GM10847 (cell line): Measurements from ENCODE around the gene OR10A6.

Source experiments
- POLR2A ChIP-seq: IDR thresholded peaks from 2 replicates; pipeline ENCODE4 v1.6.1; 2011; ENCODE audit not compliant: insufficient read length; ENCODE audit errors: extremely low read depth

OR10A6 gene

GRCh38 chr11:7936615-7937014 is 5.5 kb upstream of the OR10A6 start:
- TF ChIP-seq POLR2A: no peak

GRCh38 chr11:7927635-7928034 is 3.4 kb downstream of the OR10A6 start:
- TF ChIP-seq POLR2A: no peak

GRCh38 chr11:7924536-7924935 is 6.5 kb downstream of the OR10A6 start:
- no peak for TF ChIP-seq POLR2A

- no peak for TF ChIP-seq POLR2A
These were observed 12.9 kb downstream of the OR10A6 start for GRCh38 chr11:7918141-7918540.

GRCh38 chr11:7911011-7911410 is 20.1 kb downstream of the OR10A6 start:
- no peak for TF ChIP-seq POLR2A

- no peak for TF ChIP-seq POLR2A
These were observed 20.7 kb downstream of the OR10A6 start for GRCh38 chr11:7910286-7910788.

GRCh38 chr11:7909585-7910285 is 21.3 kb downstream of the OR10A6 start:
- no peak for TF ChIP-seq POLR2A

GRCh38 chr11:7907121-7907520 is 23.9 kb downstream of the OR10A6 start:
- TF ChIP-seq POLR2A: no peak

- no peak for TF ChIP-seq POLR2A
These were observed 24.6 kb downstream of the OR10A6 start for GRCh38 chr11:7906481-7906880.

GRCh38 chr11:7905961-7906429 is 25.1 kb downstream of the OR10A6 start:
- TF ChIP-seq POLR2A: no peak

GRCh38 chr11:7905549-7905948 is 25.5 kb downstream of the OR10A6 start:
- no peak for TF ChIP-seq POLR2A

GRCh38 chr11:7904917-7905316 is 26.2 kb downstream of the OR10A6 start:
- no peak for TF ChIP-seq POLR2A

GRCh38 chr11:7903940-7904339 is 27.1 kb downstream of the OR10A6 start:
- no peak for TF ChIP-seq POLR2A

GRCh38 chr11:7901319-7901854 is 29.7 kb downstream of the OR10A6 start:
- no peak for TF ChIP-seq POLR2A

- TF ChIP-seq POLR2A: no peak
These were observed 30.4 kb downstream of the OR10A6 start for GRCh38 chr11:7900686-7901085.

- TF ChIP-seq POLR2A: no peak
These were observed 31.6 kb downstream of the OR10A6 start for GRCh38 chr11:7899418-7899817.
